SK-MEL-5 (cell line): ENCODE measurements around the gene C7orf33. TPM values are rescaled to one million over a fixed set of nuclear protein-coding genes. Genes with fewer than 3 reads are reported as not detected.

ENCODE experiments used
- DNase-seq: peaks from one replicate; pipeline ENCODE4 v3.0.0-alpha.2; 2016; ENCODE audit warnings: low read depth, low spot score
- in situ Hi-C: cut with HindIII; loops from 2 replicates; pipeline ENCODE4 v1.10.0; 2016; ENCODE audit warnings: low sequenced_read_pairs, high pct_unique_total_duplicates, low pct_unique_long_range_greater_than_20kb
- total RNA-seq: library from RNA; depleted of rRNA; stranded (reverse); fragments of >200 nt; shearing (Covaris generic); gene quantifications from 2 replicates; pipeline ENCODE4 v1.2.3, GENCODE V29; 2014

Gene C7orf33
- total RNA-seq, 1 experiment from 2014 or later, result not detected

- no peak for DNase-seq
- in situ Hi-C loops, result no loop called here
Measured at GRCh38 chr7:148615085-148615730, 24.6 kb downstream of the C7orf33 start.

DNA sequence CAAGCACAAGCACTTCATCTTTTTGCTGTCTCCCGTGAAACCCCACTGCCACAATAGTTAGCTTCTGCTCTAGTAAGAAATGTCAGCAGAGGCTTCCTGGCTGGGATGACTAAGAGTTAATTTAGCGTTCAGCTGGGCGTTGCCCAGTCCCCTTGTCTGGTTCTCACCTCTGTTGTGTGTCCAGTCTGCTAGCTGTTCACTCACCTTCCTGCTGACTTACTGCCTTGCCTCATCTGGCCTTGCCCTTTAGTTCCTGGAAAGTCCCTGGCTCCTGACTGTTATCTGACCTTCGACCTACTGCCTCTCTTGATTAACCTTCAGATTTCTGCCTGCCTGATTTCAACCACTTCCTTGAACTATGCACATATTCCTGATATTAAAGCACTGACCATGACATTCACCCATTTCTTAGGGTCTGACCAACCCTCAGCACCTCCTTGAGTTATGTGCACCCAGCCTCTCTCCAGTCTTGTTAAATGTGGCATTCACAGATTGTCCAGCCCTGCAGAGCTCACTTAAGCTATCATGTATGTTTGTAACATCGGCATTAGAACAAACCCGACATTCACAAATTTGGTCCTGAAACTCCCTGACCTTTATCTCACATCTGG, 30.3 kb downstream of the C7orf33 start:
- DNase-seq, result no peak
- in situ Hi-C loops, result no loop called here

GRCh38 chr7:148621563-148621962, 31.0 kb downstream of the C7orf33 start:
- DNase-seq, result no peak
- in situ Hi-C loops, result no loop called here

- DNase-seq, result peak; percentile 86
- in situ Hi-C loops, result no loop called here
Measured at GRCh38 chr7:148622887-148623585, 32.5 kb downstream of the C7orf33 start.

DNA sequence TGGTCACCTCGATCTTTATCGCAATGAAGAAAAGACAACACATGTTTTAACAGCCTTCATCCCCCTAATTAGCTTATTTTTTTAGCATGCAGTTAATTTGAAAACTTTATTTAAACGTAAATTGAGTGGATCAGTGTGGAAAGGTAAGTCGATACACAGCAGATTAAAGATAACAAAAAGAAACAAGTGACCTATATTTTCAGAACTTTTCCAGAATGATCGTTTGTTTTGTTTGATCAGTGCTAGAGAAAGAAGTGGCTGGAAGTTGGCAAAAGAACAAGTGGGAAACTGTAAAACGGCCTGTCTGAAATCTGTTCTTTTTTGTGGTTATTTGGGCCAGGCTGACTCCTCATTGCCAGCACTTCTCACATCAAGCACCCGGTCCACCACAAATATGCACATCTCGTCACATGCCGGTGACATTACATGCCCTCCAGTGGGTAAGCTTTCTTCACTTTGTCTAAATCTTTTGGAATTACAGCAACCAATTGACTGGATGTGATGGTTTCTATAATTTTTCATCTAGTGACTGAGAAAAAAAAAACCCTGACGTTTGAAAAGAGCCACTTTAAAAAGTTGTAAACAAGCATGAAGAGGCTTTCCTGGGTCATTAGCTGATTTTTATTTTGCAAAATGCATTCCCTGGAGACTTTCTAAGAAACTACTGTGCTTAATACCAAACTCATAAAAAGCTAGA, 33.2 kb downstream of the C7orf33 start:
- peak; percentile 96 for DNase-seq

DNA sequence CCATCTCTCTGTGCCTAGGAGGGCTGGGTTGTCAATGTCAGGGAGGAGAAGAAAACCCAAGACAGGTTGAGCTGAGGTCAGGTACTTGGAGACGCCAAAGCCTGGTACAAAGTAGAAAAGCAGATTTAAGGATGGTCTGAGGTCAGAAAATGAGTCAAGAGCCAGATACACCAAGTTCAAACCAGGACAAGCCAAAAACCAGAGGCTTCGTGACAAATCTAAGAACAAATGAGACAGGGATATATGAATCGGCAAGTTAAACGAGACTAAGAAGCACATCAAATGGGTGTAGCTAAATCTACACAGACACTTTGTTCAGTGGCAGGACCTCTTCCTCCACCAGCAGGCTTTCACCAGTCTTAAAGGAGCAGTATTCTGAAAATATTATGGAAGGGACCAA, 34.2 kb downstream of the C7orf33 start:
- in situ Hi-C loops, result no loop called here
- DNase-seq, result no peak

More for the DNA sequence above, 33.2 kb downstream of the C7orf33 start:
- in situ Hi-C loops, result no loop called here

GRCh38 chr7:148625342-148625741, 34.8 kb downstream of the C7orf33 start:
- no peak for DNase-seq
- in situ Hi-C loops, result no loop called here

- no peak for DNase-seq
- in situ Hi-C loops, result no loop called here
Measured at GRCh38 chr7:148626828-148627227, 36.3 kb downstream of the C7orf33 start.

DNA sequence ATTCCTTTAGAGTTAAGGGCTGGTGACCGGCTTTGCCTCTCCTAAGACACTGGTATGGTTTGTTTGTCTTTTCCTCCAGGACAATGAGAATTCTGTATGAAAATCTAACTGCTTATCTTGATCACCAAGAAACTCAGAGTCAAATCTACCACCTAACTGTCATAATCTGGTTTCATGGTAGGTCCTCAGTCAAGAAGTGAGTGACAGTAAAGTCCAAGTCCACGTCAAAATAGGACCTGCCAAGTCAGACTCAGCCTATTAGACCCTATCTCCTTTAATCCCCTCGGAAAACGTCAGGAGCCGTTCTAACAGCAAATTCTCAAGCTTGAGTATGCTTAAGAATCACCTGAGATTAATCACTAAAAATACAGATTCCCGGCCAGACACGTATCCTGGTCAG, 37.4 kb downstream of the C7orf33 start:
- DNase-seq, result no peak
- in situ Hi-C loops, result no loop called here

GRCh38 chr7:148630078-148630477, 39.5 kb downstream of the C7orf33 start:
- in situ Hi-C loops, result no loop called here
- DNase-seq, result no peak

DNA sequence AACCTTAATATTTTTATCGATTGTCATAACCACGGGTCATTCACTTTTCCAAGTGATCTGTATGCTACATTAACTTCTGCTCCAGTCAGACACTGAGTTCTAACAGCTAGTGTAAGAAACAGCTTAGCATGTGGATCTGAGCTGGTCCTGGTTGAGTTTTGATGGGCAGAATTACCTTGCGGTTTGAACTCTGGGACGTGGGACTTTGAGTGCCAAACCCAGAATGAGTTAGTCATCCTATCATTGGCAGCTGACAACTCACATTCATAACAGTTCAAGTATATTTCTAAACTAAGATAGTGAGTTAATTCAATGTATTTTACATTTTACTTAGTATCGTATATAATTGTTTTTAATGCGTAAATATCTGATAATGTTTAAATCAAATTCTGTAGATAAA, 43.2 kb downstream of the C7orf33 start:
- in situ Hi-C loops, result no loop called here
- DNase-seq, result no peak

GRCh38 chr7:148637094-148637493, 46.5 kb downstream of the C7orf33 start:
- in situ Hi-C loops, result no loop called here
- DNase-seq, result no peak

- in situ Hi-C loops, result no loop called here
- DNase-seq, result no peak
Measured at GRCh38 chr7:148645898-148646297, 55.3 kb downstream of the C7orf33 start.

DNA sequence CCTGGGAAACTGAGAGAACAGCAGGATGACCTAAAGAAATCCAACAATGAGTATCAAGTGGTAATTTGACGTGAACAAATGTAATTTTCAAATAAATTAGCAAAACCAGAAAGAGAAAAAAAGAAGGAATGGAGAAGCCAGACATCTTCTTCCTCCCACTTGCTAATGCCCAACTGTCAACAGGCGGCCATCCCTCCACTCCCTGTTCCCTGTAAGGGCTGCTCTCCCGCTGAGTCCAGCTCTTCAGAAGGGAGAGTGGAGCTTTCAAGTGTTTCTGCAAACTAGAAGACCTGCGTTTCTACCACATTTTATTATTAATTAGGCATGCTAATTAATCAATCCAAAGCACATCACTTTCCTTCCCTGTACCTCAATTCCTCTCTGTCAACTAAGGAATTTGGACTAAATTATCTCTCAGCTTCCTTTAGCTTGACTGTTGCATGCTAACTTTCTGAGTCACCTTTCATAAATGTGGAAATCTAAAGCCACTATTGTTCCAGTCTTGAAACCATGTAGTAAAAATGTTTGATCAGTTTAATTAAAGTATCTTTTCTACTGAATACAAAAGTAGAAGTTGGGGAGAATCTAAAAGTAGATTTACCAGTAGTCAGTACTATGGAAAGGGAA, 59.8 kb downstream of the C7orf33 start:
- in situ Hi-C loops, result no loop called here
- no peak for DNase-seq

- in situ Hi-C loops, result no loop called here
Measured at GRCh38 chr7:148652773-148653172, 62.2 kb downstream of the C7orf33 start.

GRCh38 chr7:148657929-148658328, 67.4 kb downstream of the C7orf33 start:
- in situ Hi-C loops, result no loop called here
- no peak for DNase-seq

More at GRCh38 chr7:148652773-148653172, 62.2 kb downstream of the C7orf33 start:
- no peak for DNase-seq

DNA sequence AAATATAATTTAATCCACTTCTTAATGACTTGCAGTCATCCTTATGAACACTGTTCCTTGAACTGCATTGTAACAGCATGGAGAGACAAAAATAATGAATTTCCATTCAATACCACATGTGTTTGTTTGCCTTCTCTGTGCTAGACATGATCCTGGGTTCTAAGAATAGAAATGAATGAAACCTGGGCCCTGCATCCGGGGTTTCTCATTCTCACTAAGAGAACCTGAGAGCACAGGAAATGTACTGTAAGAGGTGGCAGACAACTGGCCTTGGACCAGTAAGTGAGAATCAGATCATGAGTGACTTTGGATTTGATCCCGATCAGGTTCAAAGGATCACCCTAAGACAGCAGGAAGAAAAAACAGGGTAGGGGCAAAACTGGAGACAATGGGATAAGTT, 70.9 kb downstream of the C7orf33 start:
- in situ Hi-C loops, result no loop called here
- no peak for DNase-seq

DNA sequence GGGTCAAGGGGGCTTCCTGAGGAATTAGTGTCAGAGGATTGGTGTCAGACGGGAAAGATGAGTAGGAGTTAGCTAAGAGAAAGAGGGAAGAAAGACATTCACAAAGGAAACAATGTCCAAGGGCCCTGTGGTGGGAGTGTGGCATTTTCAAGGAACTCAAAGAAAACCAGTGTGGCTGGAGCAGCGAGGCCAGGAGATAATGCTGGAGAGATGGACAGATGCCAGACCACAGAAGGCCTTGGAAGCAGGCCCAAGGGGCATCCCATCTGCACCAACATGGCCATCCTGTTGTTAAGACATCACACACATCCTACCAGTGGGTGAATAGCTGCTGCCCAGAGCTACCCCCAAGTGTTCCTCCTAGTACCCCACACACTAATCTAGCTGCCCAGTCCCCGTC, 72.1 kb downstream of the C7orf33 start:
- in situ Hi-C loops, result no loop called here
- DNase-seq, result peak; percentile 32
